ENCODE results near the gene SNAP25. TPM values are rescaled to one million over a fixed set of nuclear protein-coding genes. Genes with fewer than 3 reads are reported as not detected.

Gene SNAP25
- total and polyA plus RNA-seq, 9 of the 15 experiments (the other 6 are each of a cell fraction or from before 2014, with no cell fraction given), result 0.07 TPM; not detected in 8

GRCh38 chr20:10192171-10192570 is 26.5 kb upstream of the SNAP25 start:
- Histone ChIP-seq H3K36me3 (ENCODE audit: control insufficient read depth, insufficient read depth, low read length) (no peaks in the 10 kb centered on the region), H3K79me2 (ENCODE audit: control insufficient read depth, insufficient read depth, low read length) (no peaks in the 10 kb centered on the region), H3K27ac (ENCODE audit: extremely low read depth, low read depth, low read length) (no peak overlapping the region), H3K9me1 (ENCODE audit: control insufficient read depth, insufficient read depth, low read length) (no peaks in the 10 kb centered on the region), H3K4me2 (ENCODE audit: insufficient read depth, low read length) (no peak overlapping the region), H2AFZ (ENCODE audit: low read depth, low read length) (no peak overlapping the region), H3K4me3 (no peak overlapping the region), H4K20me1 (replicated peaks; ENCODE audit: control insufficient read depth, insufficient read depth, low read length) (no peaks in the 10 kb centered on the region), H3K9me3 (replicated peaks; ENCODE audit: control insufficient read depth, insufficient read depth, low read depth, low read length) (no peaks in the 10 kb centered on the region), H3K4me1 (replicated peaks in 1 of 2; ENCODE audit: control insufficient read depth in 2 of 2, insufficient read depth in 2 of 2, low read length in 2 of 2) (no peaks in the 10 kb centered on the region), H3K27me3 (ENCODE audit: control insufficient read depth in 2 of 2, insufficient read depth in 2 of 2, low read length in 2 of 2) (no peaks in the 10 kb centered on the region), H3K9ac (ENCODE audit: insufficient read depth in 1 of 2, low read depth in 2 of 2, low read length in 2 of 2) (no peak overlapping the region)
- in situ Hi-C loops (cut with MboI) (no loop called here), intact Hi-C loops (cut with micrococcal nuclease) (no loop called here)
- DNase-seq (ENCODE audit: extremely low read depth in 1 of 4, low spot score in 3 of 4) (no peak), ATAC-seq (no peak), FAIRE-seq (no peak)
- ChIA-PET CTCF (ENCODE audit: low intra/inter-chr PET ratio) (no interaction called here), POLR2A (no interaction called here)
- no TSS peak for BruUV-seq (replicated peaks)
- 0% methylated on average over 1 of the region's 1 CpG for WGBS (ENCODE audit: insufficient coverage, low coverage, missing lambda C conversion rate)
- TF ChIP-seq ZNF277 (CRISPR knock-in tag; IDR thresholded peaks at IDR 0.05; ENCODE audit: borderline replicate concordance) (no peak), RBM15 (IDR thresholded peaks at IDR 0.05; ENCODE audit: insufficient read depth, low read length) (no peak), ZNF561 (CRISPR knock-in tag; conservative IDR thresholded peaks at IDR 0.05) (no peak), SMAD2 (IDR thresholded peaks at IDR 0.05; ENCODE audit: low read depth, low read length) (no peak), FOXA3 (CRISPR knock-in tag; conservative IDR thresholded peaks at IDR 0.05 in 1 of 2, IDR thresholded peaks at IDR 0.05 in 1 of 2) (no peak), SRSF3 (IDR thresholded peaks at IDR 0.05; ENCODE audit: insufficient read depth, low read length) (no peak)
- TF ChIP-seq, protein P1, sequence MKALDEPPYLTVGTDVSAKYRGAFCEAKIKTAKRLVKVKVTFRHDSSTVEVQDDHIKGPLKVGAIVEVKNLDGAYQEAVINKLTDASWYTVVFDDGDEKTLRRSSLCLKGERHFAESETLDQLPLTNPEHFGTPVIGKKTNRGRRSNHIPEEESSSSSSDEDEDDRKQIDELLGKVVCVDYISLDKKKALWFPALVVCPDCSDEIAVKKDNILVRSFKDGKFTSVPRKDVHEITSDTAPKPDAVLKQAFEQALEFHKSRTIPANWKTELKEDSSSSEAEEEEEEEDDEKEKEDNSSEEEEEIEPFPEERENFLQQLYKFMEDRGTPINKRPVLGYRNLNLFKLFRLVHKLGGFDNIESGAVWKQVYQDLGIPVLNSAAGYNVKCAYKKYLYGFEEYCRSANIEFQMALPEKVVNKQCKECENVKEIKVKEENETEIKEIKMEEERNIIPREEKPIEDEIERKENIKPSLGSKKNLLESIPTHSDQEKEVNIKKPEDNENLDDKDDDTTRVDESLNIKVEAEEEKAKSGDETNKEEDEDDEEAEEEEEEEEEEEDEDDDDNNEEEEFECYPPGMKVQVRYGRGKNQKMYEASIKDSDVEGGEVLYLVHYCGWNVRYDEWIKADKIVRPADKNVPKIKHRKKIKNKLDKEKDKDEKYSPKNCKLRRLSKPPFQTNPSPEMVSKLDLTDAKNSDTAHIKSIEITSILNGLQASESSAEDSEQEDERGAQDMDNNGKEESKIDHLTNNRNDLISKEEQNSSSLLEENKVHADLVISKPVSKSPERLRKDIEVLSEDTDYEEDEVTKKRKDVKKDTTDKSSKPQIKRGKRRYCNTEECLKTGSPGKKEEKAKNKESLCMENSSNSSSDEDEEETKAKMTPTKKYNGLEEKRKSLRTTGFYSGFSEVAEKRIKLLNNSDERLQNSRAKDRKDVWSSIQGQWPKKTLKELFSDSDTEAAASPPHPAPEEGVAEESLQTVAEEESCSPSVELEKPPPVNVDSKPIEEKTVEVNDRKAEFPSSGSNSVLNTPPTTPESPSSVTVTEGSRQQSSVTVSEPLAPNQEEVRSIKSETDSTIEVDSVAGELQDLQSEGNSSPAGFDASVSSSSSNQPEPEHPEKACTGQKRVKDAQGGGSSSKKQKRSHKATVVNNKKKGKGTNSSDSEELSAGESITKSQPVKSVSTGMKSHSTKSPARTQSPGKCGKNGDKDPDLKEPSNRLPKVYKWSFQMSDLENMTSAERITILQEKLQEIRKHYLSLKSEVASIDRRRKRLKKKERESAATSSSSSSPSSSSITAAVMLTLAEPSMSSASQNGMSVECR (CRISPR knock-in tag; IDR thresholded peaks at IDR 0.05), result no peak
- TF ChIP-seq, protein P2, sequence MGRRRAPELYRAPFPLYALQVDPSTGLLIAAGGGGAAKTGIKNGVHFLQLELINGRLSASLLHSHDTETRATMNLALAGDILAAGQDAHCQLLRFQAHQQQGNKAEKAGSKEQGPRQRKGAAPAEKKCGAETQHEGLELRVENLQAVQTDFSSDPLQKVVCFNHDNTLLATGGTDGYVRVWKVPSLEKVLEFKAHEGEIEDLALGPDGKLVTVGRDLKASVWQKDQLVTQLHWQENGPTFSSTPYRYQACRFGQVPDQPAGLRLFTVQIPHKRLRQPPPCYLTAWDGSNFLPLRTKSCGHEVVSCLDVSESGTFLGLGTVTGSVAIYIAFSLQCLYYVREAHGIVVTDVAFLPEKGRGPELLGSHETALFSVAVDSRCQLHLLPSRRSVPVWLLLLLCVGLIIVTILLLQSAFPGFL (CRISPR knock-in tag; IDR thresholded peaks at IDR 0.05), result no peak
- TF ChIP-seq, protein P3, sequence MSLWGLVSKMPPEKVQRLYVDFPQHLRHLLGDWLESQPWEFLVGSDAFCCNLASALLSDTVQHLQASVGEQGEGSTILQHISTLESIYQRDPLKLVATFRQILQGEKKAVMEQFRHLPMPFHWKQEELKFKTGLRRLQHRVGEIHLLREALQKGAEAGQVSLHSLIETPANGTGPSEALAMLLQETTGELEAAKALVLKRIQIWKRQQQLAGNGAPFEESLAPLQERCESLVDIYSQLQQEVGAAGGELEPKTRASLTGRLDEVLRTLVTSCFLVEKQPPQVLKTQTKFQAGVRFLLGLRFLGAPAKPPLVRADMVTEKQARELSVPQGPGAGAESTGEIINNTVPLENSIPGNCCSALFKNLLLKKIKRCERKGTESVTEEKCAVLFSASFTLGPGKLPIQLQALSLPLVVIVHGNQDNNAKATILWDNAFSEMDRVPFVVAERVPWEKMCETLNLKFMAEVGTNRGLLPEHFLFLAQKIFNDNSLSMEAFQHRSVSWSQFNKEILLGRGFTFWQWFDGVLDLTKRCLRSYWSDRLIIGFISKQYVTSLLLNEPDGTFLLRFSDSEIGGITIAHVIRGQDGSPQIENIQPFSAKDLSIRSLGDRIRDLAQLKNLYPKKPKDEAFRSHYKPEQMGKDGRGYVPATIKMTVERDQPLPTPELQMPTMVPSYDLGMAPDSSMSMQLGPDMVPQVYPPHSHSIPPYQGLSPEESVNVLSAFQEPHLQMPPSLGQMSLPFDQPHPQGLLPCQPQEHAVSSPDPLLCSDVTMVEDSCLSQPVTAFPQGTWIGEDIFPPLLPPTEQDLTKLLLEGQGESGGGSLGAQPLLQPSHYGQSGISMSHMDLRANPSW (CRISPR knock-in tag; IDR thresholded peaks at IDR 0.05), result no peak
- TF ChIP-seq, protein P4, sequence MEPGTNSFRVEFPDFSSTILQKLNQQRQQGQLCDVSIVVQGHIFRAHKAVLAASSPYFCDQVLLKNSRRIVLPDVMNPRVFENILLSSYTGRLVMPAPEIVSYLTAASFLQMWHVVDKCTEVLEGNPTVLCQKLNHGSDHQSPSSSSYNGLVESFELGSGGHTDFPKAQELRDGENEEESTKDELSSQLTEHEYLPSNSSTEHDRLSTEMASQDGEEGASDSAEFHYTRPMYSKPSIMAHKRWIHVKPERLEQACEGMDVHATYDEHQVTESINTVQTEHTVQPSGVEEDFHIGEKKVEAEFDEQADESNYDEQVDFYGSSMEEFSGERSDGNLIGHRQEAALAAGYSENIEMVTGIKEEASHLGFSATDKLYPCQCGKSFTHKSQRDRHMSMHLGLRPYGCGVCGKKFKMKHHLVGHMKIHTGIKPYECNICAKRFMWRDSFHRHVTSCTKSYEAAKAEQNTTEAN (CRISPR knock-in tag; IDR thresholded peaks at IDR 0.05), result no peak
